ENCODE data around the gene GRAMD2B.
"Not testable (repeated sequence)": the region's sequence is repeated elsewhere in the genome, so short reads cannot be mapped to it uniquely, and the experiment has no call there.

The GRAMD2B gene

DNA sequence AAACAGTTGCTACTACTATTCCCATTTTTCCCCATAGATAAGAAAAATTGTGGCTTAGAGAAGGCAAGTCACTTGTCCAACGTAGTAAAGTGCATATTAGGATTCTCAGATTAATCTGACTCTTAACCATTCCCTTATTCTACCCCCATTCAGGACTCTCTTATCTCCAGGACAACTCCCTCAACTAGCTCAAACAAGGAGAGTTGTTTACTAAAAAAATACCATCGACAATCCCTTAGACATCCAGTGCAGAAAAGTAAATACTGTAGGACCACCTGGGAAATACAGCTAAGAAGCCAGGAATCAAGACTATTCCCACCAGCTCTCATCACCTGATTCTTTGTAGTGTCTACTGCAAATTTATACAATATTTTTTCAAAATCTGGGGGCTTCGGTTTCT lies 9.4 kb upstream of the GRAMD2B start:
- no peak for DNase-seq

DNA sequence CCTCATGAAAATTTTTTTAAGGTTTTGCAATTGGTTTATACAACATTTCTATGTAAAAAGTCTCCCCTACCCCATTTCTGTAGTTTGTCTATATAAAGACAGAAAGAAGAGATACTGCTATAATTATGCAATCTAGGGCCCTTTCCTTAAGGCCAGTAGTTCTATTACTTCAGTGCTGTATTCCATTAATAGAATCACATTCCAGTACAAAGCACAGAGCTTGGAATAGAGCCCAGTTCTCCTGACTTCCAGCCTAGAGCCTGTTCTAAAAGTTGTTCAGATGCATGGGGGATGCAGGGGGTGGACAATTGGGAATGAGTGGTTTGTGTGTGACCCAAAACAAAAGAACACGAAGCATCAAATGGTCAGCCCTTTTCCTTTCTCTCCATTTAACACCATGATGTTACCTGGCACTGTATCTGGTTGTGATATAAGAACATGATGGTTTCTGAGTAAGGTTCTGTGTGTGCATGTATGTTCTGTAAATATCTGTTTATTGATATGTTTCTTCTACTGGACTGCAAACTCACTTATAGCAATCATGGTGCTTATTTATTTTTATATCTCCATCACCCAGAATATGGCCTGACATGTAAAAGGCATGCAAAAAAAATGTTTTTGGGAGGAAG lies 8.2 kb upstream of the GRAMD2B start:
- DNase-seq, result no peak

DNA sequence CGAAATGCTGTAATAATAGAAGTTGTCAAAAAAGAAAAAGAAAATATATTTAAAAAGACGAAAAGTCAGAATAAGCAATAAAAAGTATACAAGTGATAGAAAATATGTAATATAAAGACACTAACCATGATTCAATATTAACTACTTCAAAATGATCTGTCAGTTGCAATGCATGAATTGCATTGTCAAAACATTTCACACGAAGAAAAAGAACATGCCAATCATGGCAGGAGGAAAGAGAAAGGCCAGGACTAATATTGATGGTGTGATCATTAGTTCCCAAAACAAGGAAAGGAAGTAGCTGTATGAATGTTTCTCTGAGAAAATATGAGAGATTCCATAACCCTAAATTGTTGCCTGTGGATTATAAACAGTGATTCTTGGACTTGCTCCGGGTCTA lies 7.4 kb upstream of the GRAMD2B start:
- DNase-seq, result no peak

DNA sequence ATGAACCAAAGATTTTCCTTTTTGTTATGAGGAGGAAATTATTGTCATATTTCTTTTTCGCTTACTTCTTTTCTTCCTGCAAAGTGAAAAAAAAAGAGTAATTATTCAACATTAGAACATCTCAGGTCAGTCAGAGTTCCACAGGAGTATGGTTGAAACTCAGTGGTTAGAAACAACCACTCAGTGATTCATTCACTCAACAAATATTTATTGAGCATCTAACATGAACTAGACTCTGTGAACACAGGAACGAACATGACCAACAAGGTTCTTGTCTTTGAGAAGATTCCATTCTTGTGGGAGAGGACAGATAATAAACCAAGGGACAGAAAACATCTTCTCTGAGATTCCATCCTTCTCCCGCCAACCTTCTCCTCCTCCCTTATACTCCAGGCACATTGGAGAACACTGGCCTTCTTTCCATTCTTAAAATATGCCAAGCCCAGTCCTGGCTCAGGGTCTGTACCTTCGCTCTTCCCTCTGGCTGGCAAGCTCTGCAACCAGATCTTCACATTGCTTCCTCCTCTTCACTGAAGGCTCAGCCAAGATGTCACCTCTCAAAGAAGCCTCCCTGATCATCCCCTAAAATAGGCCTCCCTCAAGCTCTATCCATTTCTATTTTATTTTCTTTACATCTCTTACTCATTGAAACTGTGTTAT lies 6.8 kb upstream of the GRAMD2B start:
- no peak for DNase-seq

DNA sequence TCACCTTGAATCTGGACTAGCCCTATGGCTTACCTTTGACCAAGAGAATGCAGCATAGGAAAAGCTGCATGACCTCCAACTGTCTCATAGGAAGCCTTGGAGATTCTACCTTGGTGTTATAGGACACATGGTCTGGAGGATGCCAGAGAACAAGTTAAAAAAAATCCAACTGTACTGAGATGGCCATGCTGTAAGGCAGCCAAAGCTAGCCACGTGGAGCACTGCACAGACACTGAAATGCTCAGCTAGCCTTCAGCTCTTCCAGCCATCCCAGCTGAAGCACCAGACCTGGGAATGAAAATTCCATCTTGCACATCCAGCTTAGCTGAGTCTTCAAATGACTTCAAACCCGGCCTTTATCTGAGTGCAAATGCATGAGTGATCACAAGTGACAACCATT lies 6.0 kb upstream of the GRAMD2B start:
- no peak for DNase-seq

DNA sequence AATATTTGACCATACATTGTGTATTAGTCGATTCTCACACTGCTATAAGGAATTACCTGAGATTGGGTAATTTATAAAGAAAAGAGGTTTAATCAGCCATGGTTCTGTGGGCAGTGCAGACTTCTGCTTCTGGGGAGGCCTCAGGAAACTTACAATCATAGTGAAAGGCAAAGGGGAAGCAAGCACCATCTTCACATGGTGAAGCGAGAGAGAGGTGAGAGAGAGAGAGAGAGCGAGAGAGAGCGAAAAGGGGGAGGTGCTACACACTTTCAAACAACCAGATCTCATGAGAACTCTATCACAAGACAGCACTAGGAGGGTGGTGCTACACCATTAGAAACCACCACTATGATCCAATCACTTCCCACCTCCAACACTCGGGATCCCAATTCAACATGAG lies 4.1 kb upstream of the GRAMD2B start:
- no peak for DNase-seq

DNA sequence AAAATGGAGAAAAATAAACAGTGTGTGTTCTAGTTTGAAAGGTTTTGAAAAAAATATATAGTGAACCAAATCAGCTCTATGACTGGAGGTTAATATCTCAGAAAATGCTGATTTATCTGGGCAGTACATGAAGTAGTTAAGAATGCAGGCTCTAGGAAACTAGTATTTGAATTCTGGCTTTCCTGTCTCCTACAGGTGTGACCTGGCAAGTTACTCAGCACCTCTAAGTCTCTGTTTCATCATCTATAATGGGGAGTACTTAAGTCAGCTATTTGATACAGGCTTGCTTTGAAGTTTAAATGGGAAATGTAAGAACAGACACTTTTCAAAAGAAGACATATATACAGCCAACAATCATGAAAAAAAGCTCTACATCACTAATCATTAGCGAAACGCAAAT lies 5.2 kb downstream of the GRAMD2B start:
- no peak for DNase-seq

DNA sequence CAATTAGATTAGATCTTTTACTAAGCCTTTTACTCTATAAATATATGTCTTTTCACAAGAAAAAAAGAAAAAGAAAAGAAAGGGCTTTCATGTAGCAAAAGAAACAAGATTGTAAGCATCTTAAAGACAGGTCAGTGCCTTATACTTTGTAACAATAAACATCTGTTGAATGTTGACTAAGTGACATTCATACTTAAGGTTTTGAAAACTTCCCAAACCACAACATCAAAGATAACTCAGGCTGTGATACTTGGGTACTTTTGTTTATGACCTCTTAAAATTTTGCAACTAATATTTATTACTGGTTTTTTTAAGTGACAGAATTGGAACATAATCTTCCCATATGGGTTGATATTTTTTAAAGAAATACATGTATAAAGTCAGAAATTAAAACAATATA lies 7.4 kb downstream of the GRAMD2B start:
- DNase-seq, result no peak

DNA sequence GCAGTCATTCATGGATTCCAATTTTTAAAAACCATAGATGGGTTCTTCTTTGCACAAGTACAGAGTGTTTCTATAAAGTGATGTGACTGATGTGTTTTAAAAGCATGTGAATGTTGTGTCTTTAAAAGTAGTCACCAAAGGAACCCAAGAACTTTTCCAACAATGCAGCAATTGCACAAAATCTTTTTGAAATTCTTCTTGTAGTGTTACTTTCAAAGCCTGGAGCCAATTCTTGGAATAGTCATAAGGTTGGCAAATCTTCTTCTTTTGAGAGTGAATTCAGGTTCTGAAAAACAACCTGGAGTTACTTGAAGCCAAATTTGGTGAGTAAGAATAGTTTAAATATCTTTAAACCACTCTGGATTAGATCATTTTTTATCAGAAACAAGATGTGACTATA lies 10.5 kb downstream of the GRAMD2B start:
- DNase-seq, result no peak

DNA sequence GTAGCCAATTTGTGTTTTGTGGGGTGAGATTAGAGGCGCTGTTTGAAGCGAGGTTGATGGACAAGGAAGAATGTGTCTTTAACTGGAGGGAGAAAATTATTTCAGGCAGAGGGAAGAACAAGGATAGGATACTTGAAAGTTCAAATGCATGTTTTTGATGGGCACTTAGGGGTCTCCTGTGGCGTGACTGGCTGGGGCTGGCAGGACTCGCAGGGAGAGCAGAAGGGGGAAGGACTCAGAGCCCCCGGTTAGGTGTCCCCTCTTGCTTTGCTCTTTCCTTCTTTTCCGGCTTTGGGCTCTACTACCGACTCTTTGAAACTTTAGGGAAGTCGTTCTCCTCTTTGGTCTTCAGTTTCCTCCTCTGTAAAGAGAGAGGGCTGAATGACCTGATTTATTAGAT lies 12.1 kb downstream of the GRAMD2B start:
- no peak for DNase-seq

DNA sequence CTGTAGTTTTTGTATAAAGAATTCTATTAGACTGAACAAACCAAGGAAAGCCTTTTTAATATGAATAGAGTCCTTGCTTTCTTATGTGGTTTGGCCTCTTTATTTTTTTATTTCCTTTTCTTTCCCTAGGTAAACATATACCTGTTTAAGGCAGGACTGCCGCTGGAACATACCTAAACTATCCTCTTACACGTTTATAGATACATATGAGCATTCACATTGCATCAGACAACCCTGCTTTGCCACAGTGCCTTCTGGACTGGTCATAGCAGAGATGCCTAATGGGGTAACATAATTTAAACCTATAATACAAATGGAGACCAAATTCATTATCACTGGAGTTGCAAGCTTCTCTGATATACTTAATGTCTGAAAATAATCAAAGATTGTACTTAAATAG lies 12.5 kb downstream of the GRAMD2B start:
- DNase-seq, result no peak

DNA sequence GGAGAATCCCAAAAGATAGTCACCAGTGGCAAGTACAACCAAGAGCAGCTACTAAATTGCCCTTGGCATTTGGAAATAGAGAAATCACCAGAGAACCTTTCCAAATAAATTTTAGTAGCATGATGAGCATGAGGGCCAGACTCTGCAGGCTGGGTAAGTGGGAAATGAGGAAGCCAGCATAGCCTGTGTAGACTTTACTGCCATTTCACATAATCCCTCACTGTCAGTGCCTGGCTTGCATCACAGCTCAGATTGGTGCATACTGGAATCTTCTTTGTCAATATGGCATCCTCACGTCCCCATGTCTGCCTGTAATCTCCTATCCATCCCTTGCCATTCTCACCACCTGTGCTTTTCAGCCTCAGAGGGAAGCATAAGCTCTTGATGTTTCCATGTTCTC lies 14.5 kb downstream of the GRAMD2B start:
- DNase-seq, result no peak

DNA sequence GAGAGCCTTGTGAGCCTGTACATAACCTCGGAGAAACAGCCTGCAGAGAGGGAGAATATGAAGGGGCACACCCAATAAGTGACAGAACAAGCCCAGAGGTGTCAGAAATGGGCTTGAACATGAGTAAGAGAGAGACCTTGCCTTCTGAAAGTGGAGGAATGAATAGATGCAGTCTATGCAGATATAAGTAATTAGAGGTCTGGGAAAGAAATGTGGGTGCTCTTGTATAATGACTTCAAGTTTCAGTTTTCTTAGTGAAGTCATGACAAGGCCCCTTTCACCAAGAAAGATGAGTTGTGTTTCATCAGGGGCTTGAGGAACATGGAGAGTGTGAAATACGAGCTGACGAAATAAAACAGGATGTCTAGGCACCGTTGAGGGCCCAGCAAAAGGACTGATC lies 15.1 kb downstream of the GRAMD2B start:
- no peak for DNase-seq

DNA sequence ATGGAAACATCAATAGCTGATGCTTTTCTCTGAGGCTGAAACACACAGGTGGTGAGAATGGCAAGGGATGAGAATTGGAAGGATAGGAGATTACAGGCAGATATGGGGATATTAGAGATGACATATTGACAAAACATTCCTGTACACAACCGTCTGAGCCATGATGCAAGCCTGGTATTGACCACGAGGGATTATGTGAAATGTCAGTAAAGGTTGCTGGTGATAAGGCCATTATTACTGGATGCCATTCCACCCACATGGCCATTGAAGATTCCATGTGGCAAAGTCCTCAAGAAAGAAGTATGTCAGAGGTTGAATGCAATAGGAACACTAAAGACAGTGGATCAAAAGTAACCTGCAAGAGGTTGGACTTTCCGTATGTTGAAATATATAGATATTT lies 15.7 kb downstream of the GRAMD2B start:
- DNase-seq, result no peak

DNA sequence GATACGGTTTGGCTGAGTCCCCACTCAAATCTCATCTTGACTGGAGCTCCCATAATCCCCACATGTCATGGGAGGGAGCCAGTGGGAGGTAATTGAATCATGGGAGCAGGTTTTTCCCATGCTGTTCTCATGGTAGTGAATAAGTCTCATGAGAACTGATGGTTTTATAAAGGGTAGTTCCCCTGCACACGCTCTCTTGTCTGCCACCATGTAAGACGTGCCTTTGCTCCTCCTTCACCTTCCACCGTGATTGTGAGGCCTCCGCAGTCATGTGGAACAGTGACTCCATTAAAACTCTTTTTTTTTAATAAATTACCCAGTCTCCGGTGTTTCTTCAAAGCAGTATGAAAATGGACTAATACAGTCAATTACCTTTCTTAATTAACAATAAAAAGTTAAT lies 16.5 kb downstream of the GRAMD2B start:
- not testable (repeated sequence) for DNase-seq

DNA sequence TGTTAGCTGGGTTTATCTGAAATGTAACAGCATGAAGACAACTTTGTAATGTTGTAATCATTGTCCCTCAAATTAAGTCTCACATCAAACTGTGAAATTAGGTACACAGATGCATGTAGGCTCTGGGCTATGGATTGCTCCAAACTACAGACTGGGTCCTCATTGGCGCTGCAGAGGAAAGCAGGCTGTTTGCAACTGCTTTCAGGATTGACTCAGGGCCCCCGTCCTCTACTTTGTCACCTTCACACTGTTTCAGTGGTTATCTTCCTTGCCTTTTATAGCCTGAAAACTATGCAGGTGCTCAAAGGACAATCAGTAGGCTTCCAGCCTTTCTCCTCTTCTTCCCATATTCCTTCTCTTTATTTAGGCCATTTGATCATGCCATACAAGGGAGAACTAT lies 18.0 kb downstream of the GRAMD2B start:
- DNase-seq, result no peak

DNA sequence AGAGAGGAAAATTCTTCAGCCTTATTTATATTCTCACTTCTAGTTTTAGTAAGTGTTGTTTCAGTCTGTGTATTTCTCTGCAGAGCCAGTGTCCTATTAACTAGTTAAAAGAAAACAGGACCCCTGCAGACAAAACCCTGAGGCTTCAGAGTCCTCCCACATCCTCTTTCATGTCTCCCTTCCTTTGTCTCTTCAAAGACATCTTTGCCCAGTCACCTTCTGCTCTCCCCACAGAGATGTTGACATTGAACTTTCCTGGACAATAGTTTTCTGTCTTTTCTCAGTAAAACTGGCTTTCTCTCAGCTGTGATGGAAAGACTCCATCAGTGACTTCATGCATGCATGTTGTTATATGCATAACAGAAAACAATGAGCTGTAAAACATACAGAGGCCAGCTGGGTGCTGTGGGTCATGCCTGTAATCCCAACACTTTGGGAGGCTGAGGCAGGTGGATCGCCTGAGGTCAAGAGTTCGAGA lies 20.2 kb downstream of the GRAMD2B start:
- DNase-seq, result no peak

DNA sequence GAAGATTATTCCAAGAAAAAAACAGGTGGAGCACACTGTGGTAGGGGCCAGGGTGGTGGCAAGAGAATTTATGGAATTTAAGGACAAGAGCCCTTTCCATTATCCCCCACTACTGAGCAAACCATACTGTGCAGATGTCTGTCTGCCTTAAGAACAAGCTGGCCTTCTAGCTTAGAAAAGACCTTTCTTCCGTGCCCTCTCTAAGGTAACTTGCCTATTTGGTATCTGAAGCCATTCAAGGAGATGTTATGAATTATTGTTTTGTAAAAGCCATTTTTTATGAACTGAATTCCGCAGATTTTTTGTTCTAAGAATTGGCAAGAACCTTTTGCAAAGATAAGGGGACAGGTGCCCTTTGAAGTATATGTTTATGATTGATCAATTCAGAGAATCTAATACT lies 20.9 kb downstream of the GRAMD2B start:
- DNase-seq, result no peak

DNA sequence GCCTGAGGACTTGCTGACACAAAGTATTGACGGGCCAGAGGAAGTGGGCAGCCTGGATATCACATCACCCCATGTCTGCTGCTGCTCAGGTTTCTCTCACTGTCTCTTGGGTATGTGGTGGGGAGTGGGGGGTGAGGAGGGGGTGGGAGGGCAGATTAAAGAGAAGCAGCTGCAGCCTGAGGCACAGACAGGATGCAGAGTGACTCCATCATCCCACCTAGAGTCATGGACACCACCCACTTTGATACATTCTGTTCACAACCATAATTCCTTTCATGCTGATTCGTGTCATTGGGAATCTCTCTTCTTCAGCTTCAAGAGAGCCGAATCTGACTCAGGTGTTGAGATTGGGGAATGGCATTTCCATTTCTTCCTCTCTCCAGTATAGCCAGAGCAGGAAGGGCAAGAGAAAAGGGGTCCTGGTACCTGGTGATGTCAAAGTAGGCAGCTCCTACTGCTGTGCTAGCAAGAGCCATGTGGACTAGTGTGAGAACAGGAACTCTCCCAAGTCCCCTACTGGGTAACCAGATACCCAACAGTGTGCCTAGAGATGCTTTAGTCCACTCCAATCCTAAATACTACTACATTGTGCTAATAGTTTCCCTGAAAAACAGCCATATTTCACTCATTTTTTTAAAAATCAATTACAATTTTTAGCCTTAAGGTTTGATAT lies 22.4 kb downstream of the GRAMD2B start:
- no peak for DNase-seq

DNA sequence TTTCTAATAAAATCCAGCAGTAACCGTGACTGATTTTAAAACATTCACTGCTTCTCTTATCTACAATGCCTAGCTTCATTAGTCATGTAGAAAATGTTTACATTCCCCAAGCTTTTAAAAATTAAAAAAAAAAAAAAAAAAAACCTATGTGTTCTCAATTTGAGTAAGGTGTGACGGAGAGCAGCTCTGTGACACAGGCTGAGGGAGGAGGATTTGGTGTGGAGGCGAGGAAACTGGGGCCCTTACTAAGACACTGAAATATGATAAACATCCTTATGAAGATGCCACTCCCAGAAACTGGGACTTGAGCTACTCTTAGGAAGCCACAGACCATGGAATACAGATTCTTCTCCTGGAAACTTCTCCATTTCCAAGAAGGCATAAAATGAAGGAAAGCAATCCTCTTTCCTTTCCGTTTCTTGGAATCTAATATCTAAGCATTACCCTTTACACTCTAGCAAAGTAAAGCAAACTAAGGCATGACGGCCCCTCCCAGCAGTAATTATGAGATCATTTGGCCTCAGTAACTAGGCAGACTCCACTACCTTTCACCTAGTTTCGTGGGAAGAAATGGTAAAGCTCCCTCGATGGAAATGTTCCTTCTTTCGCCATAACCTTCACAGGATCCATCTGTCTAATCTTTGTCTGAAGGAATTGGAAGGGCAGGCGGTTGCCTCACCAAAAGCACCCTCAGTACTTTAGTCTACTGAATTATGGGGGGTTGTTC lies 23.5 kb downstream of the GRAMD2B start:
- DNase-seq, result no peak

DNA sequence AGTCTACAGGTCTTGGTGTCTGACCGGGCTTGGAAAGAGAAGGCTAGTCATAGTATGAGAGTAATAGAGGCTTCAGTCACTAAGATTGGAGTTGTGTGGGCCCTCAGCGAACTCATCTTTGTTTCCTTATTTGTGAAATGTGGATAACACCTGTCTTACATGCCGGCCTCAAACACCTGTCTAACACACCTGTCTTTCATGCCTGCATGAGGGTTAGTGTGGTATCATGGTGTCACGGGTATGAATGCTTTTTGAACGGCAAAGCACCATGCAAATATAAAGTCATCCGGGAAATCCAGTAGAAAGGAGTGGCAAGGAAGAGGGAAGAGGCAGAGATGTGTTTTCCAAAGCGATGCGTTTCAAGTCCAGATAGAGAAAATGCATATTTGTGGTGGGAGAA lies 25.5 kb downstream of the GRAMD2B start:
- DNase-seq, result no peak

DNA sequence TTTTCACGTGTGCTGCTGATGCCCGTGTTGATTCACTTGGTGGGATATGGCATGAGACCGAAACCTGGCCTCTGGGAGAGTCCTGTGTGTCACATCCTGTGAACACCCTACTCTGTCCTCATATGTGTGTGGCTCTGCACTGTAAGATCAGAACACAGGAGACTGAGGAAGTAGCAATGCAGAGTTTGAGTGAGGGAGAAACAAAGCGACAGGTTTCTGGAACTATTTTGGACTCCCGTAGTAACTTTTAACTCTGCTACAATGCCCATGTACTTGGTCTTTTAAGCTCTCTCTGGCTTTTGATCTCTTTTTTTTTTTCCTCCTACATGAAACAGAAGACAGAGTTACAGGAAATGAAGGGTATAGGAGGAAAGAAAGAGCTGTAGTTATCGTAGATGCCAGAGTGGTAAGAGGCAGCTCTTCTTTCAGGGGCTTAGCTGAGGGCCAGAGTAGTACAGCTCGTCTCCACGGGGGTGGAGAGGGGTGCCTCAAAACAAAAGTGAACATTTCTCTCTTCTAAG lies 26.6 kb downstream of the GRAMD2B start:
- DNase-seq, result peak; percentile 73

DNA sequence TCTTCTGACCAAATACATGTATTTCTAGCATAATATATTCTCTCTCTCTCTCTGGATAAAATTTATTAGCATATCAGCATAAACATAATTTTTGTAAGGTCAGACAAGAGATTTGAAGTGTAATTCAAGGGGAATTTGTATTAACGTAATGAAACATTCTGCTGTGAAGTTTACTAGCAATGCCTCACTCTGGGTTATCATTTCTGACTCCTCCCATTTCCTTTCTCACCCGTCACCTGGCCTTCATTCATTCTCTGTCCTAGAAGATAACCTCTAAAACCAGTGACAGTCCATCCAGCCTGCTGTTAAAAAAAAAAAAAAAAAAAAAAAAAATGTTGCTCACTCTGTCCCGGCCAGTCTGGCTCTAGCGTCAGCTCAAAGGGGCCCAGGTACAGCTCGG lies 27.1 kb downstream of the GRAMD2B start:
- no peak for DNase-seq

DNA sequence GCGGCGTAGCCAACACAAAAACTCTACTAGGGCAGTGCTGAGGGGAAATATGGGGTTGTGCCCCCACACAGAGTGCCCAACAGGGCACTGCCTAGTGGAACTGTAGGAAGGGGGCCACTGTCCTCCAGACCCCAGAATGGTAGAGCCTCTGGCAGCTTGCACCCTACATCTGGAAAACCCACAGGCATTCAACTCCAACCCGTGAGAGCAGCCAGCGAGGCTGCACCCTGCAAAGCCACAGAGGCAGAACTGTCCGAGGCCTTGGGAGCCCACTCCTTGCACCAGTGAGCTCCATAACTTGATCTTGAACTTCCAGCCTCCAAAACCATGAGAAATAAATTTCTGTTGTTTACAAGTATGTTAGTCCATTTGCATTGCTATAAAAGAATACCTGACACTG lies 27.7 kb downstream of the GRAMD2B start:
- no peak for DNase-seq
